Suppressor macrophage (primary cell): ENCODE measurements around the gene HELLS.
"Not testable (repeated sequence)": the region's sequence is repeated elsewhere in the genome, so short reads cannot be mapped to it uniquely, and the experiment has no call there.

ENCODE experiments used
- DNase-seq, 4 experiments: peaks; one replicate each; pipeline ENCODE4 v3.0.0-alpha.2; 2020 to 2022
- total RNA-seq, 17 experiments: gene quantifications; one replicate each; lab custom pipeline; 2026; ENCODE audit warnings: mixed read lengths in 6 of 17, inconsistent platforms in 3 of 17; lab: John Stamatoyannopoulos, UW

HELLS gene
- 10.7 to 74.7 (median 37.5) reads per million in 17 experiments for total RNA-seq

DNA sequence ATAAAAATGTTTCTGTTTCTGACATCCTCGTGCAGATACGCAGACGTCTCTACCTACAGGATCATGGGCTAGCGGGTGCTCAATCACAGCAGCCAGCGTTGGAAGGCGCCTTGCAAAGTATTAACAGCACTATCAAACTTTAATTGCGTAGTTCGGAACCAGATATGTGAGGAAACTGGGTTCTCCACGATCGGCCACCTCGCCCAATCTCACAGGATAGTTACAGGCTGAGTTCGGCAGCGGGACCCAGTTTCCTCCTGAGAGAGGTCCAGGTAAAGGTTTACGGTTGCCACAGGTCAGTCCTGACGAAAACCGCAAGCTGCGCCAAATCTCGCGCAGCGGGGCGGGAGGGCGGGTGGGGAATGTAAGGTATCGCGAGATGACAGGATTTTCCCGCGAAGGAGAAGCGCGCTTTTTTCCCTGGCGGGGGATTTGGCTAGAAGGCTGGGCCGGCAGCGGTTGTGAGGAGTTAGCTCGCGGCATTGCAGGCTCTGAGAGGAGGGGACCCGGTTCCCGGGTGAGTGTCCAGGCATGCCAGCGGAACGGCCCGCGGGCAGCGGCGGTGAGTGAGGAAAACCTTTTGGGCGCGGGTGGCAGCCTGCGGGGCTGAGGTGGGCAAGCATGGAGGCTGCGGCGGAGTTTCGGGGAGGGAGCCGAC, at the start of gene HELLS:
Gene HELLS, plus strand, starts transcription at position 398 of the 658 bp plus-strand sequence. Its CDS starts 134 bp downstream, at position 532.
- DNase-seq: peak; percentile 85 to 96 (median 90)

DNA sequence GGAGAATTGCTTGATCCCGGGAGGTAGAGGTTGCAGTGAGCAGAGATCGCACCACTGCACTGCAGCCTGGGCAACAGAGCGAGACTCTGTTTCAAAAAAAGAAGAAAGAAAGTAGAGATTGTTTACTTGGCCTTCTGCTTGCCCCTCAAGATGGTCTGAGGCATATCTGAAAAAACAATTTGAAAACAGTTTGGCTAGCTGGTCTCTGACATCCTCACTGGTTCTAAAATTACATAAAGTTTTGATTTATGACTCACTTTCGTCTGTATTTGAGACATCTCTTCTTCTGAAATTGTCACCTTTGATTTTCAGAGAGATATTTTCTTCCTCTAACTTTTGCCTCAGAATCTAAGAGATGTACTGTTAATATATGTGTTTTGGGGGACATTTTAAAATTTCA, 49.6 kb upstream of the HELLS start:
- DNase-seq: no peak

DNA sequence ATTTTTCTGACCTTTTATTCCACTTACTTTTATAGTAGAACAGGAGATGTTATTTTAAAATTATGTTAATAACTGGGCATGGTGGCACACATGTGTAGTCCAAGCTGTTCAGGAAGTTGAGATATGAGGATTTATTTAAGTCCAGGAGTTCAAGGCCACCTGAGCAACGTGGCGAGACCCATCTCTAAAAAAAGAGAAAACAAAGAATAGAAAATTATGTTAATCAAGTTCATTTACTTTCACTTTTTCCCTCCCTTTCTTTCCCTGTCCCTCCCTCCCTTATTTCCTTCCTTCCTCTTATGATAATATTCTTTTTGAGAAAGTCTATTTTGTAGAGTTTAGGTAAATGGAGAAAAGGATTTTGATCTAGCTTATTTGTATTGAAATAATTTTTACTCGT, 48.9 kb upstream of the HELLS start:
- DNase-seq: no peak

DNA sequence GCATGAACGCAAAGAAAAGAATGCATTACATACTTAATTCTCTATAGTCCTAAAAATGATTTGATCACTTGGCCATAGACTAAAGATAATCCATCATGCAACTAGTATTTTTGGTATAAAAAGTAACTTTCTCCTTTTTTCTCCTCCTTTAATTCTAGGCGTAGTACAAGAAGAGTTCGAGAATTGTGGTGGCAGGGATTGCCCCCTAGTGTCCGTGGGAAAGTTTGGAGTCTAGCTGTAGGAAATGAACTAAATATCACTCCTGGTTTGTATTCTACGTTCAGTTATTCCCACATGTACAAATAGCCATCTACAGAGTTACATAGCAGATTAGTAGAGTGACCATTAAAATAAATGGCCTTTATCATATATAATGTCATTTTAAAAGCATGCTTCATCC, 45.5 kb upstream of the HELLS start:
- DNase-seq: peak in 2 of 4 experiments; percentile 1 to 2

DNA sequence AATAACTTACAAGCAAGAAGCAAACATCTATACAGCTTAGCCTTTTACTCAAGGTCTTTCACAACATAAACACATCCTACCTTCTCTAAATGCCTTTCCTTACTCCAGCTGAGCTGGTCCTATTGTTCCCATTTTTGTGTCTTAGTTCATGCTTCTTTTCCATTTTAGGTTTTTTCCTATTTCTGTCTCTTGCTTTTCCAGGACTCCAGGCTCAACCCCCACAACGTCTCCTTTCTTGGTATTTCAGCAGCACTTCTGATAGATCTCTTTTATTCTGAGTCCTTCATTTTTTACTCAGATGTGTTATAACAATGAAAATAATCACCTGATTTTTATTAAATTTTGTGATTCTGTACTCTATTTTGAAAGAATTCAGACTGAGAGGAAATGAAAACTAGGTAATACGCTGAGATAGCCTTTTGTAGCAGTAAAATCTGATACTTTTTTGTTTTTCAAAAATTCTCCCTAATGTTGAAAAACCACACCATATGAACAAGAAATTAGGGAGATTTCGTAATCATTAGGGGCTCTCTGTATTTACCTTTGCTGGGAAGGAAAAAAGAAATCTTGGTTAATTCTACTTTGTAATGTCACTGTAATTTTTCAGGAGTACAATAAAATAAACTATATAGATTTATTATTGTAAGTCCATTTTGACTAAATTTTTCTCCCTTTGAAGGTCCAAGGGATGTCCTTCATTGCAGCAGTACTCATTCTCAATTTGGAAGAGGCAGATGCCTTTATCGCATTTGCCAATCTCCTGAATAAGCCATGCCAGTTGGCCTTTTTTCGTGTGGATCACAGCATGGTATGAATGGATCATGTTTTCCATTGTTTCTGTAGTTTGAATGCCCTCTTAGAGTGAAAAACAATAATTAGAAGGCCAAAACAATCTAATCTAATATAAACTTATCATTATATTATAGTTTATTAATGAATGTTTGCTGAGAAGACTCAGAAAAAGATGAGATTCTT, 24.0 kb upstream of the HELLS start:
- DNase-seq: no peak

DNA sequence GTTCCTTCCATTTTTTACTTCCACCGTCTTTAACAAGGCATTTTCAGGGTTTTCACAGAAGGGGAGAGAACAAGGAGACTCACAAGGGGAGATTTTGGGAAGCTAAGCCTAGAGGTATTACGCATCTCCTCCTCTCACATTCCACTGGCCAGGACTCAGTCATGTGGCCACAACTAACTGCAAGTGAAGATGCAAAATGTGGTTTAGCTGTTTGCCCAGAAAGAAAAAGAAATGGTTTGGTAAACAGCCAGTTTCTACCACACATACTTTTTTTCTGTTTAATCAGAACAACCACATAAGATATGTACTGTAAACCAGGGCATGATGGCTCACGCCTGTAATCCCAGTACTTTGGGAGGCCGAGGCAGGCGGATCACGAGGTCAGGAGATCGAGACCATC, 21.4 kb upstream of the HELLS start:
- DNase-seq: no peak

DNA sequence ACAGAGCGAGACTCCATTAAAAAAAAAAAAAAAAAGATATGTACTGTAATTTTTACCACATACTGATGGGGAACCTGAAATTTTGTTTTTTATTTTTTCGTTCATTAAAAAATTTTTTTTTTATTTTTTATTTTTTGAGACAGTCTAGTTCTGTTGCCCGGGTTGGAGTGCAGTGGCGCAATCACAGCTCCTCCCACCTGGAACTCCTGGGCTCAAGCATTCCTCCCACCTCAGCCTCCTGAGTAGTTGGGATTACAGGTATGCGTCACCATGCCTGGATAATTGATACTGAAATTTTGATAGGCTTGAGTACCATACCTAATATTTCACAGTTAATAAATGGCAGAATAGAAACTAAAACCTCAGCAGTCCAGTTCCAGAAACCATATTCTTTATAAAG, 20.9 kb upstream of the HELLS start:
- DNase-seq: no peak

DNA sequence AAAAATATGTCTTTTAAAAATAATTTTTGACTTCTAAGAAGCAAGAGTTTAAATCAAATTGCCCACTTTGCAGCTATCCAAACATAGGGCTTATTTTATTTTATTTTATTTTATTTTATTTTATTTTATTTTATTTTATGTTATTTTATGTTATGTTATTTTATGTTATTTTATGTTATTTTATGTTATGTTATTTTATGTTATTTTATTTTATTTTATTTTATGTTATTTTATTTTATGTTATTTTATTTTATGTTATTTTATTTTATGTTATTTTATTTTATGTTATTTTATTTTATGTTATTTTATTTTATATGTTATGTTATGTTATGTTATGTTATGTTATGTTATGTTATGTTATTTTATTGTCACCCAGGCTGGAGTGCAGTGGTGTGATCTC, 14.0 kb upstream of the HELLS start:
- not testable (repeated sequence) for DNase-seq

DNA sequence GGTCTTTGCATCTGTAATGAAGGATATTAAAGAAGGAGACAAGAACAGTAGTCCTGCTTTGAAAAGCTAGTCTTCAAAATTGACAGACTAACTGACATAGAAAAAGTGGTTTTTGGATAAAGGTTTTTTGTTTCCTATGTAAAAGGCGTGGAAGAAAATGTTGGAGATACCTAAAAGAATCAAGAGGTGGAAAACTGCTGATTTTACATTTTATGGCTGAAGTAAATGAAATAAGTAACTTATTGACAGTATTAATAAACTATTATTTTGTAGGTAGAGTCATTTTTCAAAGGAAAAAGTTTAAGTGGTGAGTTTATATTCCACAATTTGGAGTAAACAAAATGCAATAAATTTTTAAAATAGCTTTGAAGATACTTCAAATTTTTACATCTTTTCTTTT, 12.6 kb upstream of the HELLS start:
- no peak for DNase-seq

DNA sequence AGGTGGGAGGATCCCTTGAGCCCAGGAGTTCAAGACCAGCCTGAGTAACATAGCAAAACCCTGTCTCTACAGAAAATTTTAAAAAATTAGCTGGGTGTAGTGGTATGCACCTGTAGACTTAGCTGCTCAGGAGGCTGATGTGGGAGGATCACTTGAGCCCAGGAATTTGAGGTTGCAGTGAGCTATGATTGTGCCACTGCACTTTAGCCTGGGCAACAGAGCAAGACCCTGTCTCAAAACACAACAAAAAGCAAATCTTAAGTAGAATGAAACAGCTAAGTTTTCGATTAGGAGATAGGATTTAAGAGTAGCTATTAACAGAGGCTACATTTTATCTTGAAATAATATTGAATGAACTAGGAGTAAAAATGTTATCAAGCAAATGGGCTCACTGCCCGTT, 3.3 kb upstream of the HELLS start:
- not testable (repeated sequence) for DNase-seq

DNA sequence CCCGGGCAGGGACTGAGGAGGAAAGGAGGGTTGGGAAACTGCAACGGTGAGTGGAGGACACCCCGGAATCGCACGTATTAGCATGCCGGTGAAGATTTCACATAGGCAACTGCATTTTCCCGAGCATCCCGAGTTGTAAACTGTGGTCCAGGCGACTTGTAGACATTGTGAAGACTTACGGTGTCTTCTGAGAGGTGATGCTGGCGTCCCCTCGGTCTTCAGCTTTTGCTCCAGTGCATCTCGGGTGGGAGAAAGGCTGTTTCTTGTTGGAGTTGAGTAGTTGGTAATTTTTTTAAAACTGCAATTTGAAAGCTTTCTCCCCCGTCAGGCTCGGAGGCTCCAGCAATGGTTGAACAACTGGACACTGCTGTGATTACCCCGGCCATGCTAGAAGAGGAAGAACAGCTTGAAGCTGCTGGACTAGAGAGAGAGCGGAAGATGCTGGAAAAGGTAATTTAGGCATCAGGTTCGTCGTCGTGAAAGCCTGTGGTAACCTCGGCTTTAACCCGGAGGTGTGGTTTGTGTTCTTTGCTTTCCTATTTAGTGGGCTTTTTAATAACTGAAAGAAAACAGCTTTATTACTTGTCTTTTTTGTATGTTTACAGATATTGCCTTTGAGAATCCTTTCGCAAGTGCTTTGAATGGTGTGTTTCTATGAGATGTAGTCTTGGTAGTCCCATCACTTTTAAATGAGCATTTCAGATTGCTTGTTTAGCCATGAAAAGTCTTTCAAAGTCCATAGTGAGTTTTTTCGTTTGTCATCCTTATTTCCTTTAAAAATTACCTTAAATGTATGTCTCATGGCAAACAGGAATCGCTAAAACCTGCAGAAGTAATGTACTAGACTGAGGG, 687 bp downstream of the HELLS start:
- peak; percentile 3 to 25 (median 20) for DNase-seq

DNA sequence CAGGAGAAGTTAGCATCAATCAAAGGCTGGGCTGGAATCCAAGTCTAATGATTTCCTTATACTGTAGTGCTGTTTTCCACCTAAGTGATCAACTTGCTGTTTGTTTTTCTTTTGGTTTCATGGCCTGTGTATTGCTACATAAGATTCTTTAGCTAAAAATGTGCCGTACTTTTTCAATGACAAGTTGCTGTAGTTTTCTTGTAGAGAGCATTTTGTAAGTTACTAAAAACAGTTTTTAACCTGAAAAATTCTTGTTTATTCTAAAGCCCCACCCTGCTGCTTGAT, 1.3 kb downstream of the HELLS start:
- DNase-seq: no peak

DNA sequence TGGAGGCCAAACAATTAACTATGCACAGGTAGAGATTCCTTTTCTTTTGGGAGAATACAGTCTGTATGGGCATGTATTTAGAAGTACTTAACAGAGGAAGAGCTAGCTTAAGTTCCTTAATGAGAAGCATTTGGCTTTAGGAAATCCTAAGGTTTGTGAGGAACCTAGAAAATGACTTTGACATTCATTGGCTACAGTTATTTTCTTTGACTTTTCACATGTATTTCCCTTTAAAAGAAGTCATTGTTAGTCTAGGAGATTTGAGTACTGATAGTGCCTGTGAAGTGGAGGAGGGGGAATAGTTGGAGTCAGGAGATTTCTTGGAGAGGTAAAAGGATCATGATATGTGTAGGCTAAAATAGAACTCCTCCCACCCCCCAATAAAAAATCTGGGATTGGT, 3.6 kb downstream of the HELLS start:
- DNase-seq: no peak

DNA sequence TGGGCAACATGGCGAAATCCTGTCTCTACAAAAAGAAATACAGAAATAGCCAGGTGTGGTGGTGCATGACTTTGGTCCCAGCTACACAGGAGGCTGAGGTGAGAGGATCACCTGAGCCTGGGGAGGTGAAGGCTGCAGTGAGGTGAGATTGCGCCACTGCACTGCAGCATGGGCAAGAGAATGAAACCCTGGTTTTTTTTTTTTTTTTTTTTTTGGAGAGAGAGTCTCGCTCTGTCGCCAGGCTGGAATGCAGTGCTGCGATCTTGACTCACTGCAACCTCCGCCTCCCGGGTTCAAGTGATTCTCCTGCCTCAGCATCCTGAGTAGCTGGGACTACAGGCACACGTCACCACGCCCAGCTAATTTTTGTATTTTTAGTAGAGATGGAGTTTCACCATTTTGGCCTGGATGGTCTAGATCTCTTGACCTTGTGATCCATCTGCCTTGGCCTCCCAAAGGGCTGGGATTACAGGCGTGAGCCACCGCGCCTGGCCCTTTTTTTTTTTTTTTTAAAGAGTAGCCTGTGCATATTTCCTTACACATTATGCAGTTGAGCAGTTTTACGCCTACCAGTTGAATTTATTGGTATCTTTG, 22.2 kb downstream of the HELLS start:
- DNase-seq: not testable (repeated sequence)

DNA sequence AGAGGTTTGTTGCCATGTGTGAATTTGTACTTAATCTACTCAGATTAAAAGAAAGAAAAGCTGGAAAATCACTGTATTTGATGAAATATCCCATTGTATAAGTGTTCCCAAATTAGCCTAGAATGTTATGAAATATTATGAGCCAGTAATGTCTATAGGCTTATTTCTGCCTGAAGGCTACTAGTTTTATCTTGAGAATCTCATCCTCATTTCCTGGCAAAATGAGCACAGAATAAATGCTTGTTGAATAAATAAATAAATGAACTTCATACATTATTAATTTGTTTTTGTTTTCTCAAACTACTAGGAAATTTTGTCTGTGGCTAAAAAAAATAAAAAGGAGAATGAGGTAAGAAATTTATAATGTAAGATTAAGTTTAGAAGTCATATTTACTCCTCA, 25.5 kb downstream of the HELLS start:
- no peak for DNase-seq

DNA sequence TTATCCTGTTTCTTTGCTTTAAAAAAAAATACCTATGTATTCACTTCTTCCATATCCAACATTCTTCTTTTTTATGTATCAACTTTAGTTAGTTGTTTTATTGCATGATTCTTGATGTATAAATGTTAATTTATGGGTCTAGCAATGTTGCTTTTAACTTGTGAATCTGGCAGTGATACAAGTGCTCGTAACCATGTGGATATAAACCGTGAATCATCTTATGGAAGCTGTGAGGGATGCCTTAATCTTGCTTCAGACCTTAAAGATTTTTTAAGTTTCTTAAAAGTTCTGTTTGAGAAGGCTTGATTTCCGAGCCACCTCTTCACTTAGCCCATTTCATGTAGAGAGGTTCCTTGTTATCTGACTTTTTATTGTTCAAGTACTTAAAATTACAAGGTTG, 25.9 kb downstream of the HELLS start:
- DNase-seq: no peak

DNA sequence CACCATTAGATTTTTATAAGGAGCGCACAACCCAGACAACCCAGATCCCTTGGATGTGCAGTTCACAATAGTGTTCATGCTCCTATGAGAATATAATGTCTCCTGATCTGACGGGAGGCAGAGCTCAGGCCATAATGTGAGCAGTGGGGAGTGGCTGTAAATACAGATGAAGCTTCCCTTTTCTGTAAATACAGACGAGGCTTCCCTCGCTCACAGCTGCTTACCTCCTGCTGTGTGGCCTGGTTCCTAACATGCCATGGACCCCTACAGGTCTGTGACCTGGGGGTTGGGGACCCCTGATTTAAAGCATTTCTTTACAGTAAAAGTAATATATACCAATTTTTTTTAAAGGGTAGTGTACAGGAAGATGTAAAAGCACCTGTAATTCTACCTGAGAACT, 33.2 kb downstream of the HELLS start:
- no peak for DNase-seq

DNA sequence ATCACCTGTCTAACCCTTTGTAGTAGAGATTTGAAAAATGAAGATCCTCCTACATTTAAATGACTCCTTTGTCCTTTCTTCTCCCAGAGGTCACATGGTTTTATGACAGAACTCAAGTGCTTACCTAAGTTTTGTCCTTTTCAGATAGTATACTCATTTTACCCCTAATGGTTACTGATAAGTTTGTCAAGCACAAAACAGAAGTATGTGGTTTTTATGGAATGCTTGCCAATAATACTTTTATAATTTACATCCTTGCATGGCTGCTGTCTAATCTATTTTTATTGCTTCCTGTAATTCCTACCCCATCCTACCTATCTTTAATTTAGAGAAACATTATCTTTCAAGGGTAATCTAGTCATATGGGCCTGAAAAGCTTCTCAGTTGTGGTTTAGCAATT, 37.5 kb downstream of the HELLS start:
- no peak for DNase-seq

DNA sequence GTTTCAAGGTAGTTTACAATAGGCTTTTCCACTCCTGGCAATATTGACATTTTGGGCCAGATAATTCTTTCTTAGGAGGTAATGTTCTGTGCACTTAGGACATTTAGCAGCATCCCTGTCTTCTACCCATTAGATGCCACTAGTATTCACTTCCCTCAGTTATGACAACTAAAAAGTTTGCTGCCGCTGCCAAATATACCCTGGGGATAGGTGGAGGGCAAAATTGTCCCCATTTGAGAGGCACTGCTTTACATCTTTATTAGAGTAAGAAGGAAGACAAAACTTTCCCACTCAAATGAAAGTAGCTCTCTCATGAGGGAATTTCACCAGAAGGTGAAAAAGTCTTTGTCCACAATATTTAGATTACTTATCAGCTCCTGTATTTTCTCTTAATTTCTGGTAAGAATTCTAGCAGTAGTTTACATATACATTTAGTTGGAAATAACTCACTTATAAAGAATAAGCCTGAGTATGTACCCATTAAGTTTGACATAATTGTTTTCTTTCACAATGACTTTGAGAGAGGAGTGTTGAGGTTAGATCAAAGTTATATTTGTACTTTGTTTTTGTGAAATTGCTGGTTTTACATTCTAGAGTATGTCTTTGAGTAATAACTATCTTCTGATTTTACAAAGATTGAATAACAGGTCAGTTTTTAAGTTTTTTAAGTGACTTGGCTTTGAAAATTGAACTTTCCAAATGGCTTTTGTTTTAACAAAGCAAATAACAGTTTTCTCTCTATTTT, 46.0 kb downstream of the HELLS start:
- no peak for DNase-seq

DNA sequence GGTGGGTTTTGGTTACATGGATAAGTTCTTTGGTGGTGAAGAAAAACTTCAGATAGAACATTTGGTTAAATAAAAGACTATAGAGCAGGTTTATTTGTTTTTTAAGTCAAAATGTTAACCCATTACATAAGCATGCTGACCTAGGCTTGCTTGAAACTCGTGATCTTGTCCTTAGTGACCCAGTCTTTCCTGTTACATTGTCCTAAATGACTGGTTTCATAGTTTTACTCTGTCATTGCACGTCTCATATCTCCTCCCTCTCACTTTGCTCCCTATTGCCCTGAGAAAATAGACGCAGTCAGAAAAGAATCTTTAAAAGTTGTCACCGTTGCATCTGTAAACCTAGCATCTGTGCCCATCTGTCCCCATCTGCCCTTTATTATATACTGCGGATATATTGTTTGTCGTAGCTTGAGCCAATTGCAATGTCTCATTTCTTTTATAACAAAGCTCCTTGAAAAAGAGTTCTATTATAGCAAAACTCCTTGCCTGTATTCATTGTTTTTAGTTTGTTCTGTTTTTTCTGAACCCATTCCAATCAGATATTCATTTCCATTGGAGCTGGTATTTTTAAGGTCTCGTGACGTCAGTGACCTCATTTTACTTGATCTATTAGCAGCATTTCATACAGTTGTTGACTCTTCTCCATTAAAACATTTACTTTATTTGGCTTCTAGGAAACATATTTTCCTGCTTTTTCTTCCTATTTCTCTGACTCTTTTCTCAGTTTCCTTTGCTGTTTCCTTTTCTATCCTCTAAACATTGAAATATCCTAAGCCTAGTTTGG, 57.3 kb downstream of the HELLS start:
- DNase-seq: no peak

DNA sequence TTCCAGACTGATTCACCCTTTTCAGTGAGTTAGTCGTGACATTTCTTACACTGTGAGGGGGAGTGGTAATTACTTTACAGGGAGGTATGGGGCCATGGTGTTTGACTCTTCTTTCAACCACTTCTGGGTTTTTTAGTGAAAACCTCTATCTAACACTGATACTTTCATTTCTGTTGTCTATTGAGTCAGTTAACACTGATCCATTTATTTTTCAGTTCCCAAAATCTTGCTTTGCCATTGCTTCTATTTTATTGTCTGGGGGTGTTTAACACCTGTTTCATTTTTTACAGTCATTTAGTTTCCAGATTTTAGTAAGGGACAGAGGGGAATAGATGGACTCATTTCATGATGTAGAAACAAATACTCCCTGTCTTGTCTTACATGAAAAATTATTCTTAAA, 61.5 kb downstream of the HELLS start:
- no peak for DNase-seq
